ENCODE results near the gene GPR3. TPM values are rescaled to one million over a fixed set of nuclear protein-coding genes. Genes with fewer than 3 reads are reported as not detected.

Gene GPR3
- total RNA-seq, 1 donor from 2014 or later: 2.0 TPM

DNA sequence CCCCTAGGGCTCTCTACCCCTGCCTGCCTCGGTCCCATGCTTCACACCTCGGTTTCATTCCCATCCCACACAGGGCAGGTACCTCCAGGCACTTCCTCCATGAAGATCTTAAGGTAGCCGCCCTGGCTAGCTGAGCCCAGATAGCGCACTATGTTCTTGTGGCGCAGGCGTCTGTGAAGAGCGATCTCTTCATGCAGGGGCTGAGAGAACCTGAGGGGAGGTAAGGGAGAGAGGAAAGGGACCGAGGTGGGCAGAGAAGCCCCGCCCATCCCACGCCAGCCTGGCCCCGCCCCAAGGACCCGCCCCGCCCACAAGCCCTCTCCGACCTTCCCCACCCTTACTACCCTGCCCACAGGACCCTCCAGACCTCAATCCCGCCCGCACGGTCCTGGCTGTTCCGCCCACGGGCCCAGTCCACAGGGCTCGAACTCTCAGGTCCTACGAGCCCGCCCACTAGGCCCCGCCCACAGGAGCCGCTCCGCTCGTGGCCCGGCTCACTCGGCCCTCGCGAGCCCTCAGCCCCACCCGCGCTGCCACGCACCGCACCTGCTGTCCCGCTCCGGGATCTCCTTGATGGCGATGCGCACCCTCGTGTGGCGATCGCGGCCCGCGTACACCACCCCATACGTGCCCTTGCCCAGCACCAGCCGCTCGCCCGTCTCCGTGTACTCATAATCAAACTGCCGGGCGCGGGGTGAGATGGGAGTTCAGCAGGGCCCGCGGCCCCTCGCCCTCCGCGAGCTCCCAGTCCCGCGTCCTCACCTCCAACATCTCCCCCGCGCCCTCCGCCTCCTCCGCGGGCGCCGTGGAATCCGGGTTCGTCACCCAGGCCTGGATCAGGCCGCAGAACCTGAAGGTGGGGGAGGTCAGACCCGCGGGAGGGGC is 32.0 kb upstream of the GPR3 start:
- Histone ChIP-seq H3K9me3 (no peaks in the 10 kb centered on the region), H3K4me1 (peaks cover 11% of the 10 kb centered on the region in 2 donors), H3K27ac (no peak overlapping the region), H3K27me3 (no peaks in the 10 kb centered on the region), H3K4me3 (no peak overlapping the region), H3K36me3 (peaks cover 90 to 95% of the 10 kb centered on the region in 2 donors)
- intact Hi-C loops (cut with DNase I): loop anchor here (10.0 kb wide), 1 partner anchor 1764 kb away; the partner anchor contains the start of gene TMEM200B
- DNase-seq (ENCODE audit: low spot score in 2 of 2): no peak
- TF ChIP-seq, protein P1, sequence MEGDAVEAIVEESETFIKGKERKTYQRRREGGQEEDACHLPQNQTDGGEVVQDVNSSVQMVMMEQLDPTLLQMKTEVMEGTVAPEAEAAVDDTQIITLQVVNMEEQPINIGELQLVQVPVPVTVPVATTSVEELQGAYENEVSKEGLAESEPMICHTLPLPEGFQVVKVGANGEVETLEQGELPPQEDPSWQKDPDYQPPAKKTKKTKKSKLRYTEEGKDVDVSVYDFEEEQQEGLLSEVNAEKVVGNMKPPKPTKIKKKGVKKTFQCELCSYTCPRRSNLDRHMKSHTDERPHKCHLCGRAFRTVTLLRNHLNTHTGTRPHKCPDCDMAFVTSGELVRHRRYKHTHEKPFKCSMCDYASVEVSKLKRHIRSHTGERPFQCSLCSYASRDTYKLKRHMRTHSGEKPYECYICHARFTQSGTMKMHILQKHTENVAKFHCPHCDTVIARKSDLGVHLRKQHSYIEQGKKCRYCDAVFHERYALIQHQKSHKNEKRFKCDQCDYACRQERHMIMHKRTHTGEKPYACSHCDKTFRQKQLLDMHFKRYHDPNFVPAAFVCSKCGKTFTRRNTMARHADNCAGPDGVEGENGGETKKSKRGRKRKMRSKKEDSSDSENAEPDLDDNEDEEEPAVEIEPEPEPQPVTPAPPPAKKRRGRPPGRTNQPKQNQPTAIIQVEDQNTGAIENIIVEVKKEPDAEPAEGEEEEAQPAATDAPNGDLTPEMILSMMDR (IDR thresholded peaks at IDR 0.05): no peak

DNA sequence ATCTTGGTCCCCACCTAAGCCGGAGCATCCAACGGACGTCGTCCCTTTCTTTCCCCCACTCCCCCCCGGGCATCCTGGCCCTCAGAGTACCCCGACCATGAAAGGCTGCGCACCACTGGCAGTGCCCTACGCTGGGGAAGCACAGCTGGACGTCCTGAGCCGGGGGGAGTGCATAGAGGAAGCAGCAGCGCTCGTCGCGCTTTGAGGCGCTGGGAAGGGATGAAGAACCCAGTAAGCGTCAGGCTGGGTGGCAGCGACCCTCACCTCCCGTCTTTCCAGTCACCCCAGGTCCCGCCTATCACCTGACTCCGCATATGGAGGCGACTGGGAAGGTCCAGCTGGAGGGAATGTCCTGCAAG is 31.4 kb upstream of the GPR3 start:
- H3K27me3 ChIP-seq: no peaks in the 10 kb centered on the region
- intact Hi-C loops (cut with DNase I): loop anchor here (10.0 kb wide), 1 partner anchor 1764 kb away; the partner anchor contains the start of gene TMEM200B
- H3K4me3 ChIP-seq: no peak overlapping the region
- peaks cover 84 to 89% of the 10 kb centered on the region in 2 donors for H3K36me3 ChIP-seq
- TF ChIP-seq, protein P1 (IDR thresholded peaks at IDR 0.05): no peak
- H3K27ac ChIP-seq: no peak overlapping the region
- peaks cover 11% of the 10 kb centered on the region in 2 donors for H3K4me1 ChIP-seq
- DNase-seq (ENCODE audit: low spot score in 2 of 2): no peak
- no peaks in the 10 kb centered on the region for H3K9me3 ChIP-seq

DNA sequence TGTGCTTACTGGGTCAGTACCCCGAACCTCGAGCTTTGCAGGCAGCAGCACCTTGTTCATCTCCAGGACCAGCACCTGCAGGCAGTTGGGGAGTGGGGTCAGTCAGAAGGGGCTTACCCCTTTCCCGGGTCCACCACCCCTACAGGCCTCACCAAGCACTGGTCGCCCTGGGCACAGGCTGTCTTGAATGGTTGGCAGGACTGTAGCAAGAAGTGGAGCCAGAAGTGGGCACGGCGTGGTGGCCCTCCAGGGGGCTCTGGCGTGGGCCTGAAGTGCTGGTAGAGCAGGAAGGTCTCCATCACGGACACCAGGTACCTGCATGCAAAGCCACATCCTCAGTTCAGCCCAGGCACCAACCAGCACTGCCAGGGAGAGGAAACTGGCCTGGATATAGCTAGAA is 30.9 kb upstream of the GPR3 start:
- no peak overlapping the region for H3K4me3 ChIP-seq
- peaks cover 79 to 84% of the 10 kb centered on the region in 2 donors for H3K36me3 ChIP-seq
- intact Hi-C loops (cut with DNase I): loop anchor here (10.0 kb wide), 1 partner anchor 1763 kb away; the partner anchor contains the start of gene TMEM200B
- DNase-seq (ENCODE audit: low spot score in 2 of 2): no peak
- H3K4me1 ChIP-seq: peaks cover 11% of the 10 kb centered on the region in 2 donors
- H3K27ac ChIP-seq: no peak overlapping the region
- TF ChIP-seq, protein P1 (IDR thresholded peaks at IDR 0.05): no peak
- H3K27me3 ChIP-seq: no peaks in the 10 kb centered on the region
- H3K9me3 ChIP-seq: no peaks in the 10 kb centered on the region

DNA sequence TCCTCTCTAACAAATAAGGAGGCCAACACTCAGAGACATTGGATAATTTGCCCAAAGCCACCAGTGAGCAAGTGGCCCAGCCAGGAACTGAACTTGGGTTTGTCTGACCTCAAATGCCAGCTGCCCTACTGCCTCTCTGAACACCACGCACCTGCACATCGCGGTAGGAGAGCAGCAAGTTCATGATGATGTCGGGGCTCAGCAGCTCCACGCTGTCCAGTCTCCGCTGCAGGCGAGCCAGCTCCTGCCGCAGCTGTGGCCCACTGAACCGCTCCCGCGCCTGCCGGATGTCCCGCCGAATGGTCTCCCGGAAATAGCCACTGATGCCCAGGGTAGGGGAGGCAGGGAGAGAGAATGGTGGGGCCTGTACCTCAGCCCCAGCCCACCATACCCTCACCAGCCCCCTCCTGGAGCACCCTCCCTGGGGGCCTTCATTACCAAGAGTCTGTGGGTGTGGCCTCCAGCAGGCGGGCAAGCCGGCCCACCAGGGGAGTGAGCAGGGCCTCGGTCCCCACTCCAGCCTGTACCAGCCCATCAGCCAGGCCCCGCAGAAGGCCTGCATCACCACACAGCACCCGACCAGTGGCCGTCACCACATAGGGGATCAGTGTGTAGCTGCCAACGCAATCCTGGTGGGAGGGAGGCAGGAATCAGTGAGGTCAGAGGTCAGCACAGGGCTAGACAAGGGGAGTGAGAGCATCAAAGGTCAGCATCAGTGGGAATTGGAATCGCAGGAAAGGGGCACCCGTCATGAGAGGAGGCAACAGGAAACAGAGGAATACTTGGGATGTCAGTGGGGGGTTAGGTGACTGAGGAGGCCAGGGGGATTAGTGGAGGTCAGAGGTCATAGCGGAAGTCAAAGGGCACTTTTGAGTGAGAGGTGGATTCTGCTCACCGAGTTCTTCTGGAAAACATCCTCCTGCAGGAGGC is 28.4 kb upstream of the GPR3 start:
- Histone ChIP-seq H3K27ac (peak overlapping the region; percentile 97 to 99), H3K9me3 (no peaks in the 10 kb centered on the region), H3K4me3 (peak overlapping the region in 1 of 2 donors; percentile 96), H3K36me3 (peaks cover 54 to 59% of the 10 kb centered on the region in 2 donors), H3K27me3 (no peaks in the 10 kb centered on the region), H3K4me1 (peaks cover 21 to 23% of the 10 kb centered on the region in 2 donors)
- TF ChIP-seq, protein P1 (IDR thresholded peaks at IDR 0.05): no peak
- no peak for DNase-seq (ENCODE audit: low spot score in 2 of 2)
- intact Hi-C loops (cut with DNase I): loop anchor here (2.0 to 10.0 kb wide), 2 partner anchors 361 to 1761 kb away; partner anchors contain the start of genes FAM76A and TMEM200B

DNA sequence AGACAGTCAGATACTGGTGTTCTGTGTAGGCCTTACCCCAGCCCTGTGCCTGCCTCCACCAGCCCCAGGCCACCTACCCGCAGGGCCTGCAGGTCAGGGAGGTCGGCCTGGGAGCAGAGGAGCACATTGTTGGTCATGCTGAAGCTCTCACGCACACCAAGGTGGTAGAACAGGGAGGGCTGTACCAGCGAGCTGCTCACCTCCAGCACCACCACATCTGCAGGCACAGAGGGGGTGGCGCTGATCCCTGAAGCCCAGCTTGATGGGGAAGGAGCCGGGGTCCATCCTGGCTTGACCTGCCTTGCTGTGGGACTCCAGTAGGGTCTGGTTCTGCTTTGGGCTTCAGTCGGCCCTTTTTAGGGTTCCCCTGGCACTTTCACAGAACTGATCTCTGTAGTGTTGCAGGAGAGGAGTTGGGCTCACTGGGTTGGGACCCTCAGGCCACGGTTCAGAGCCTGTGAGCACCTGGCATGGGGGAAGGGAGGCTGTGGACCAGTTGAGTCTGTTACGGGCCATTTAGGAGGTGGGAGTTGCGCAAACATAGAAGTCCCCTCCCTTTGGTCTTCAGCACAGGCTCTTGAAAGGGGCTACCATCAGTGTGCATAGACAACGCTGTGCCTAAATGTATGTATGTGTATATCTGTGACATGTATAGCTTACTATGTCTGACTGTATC is 27.6 kb upstream of the GPR3 start:
- Histone ChIP-seq H3K27me3 (no peaks in the 10 kb centered on the region), H3K4me3 (peak overlapping the region; percentile 70 to 96), H3K36me3 (peaks cover 46 to 51% of the 10 kb centered on the region in 2 donors), H3K4me1 (peaks cover 21 to 23% of the 10 kb centered on the region in 2 donors), H3K9me3 (no peaks in the 10 kb centered on the region), H3K27ac (peak overlapping the region; percentile 97 to 99)
- TF ChIP-seq, protein P1 (IDR thresholded peaks at IDR 0.05): no peak
- DNase-seq (ENCODE audit: low spot score in 2 of 2): no peak
- intact Hi-C loops (cut with DNase I): loop anchor here (1.0 to 10.0 kb wide), 4 partner anchors 27 to 1760 kb away; partner anchors contain the start of genes FAM76A, GPR3, TMEM200B and TMEM222

Measured in ascending aorta (tissue), 2 donors.